ENCODE results near the gene MTFMT. TPM values are rescaled to one million over a fixed set of nuclear protein-coding genes. Genes with fewer than 3 reads are reported as not detected.

The MTFMT gene
- total and polyA plus RNA-seq, 2 experiments from 2014 or later, result 19.0 to 36.0 TPM

DNA sequence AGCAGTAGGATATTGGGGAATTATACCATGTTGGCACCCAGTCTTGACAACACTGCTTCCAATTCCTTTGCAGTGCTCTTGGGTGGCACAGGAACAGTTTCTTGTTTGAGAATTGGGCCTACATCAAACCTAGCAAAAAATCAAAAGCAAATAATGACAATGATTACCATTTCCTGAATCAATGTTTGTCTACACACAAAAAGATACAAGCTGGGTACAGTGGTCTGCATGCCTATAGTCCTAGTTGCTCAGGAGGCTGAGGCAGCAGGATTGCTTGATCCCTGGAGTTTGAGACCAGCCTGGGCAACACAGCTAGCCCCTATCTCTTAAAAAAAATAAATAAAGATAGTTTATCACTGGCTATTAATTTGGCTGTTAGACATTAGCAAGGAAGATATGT, 8.0 kb downstream of the MTFMT start:
- Mint-ChIP-seq H3K4me3 (no peak overlapping the region), H3K27ac (no peak overlapping the region), H3K4me1 (no peaks in the 10 kb centered on the region), H3K27me3 (ENCODE audit: insufficient read depth, low read depth, poor library complexity) (no peaks in the 10 kb centered on the region), H3K36me3 (ENCODE audit: low read depth) (peaks cover 27% of the 10 kb centered on the region), H3K9me3 (no peaks in the 10 kb centered on the region)
- Histone ChIP-seq H2AFZ (no peak overlapping the region), H3K36me3 (ENCODE audit: insufficient read depth) (0 out of 2 replicates have a peak, but pooled peaks cover 6% of the 10 kb centered on the region), H3K9me2 (ENCODE audit: insufficient read depth) (no peaks in the 10 kb centered on the region), H3K79me2 (replicated peaks; ENCODE audit: insufficient read depth) (no peaks in the 10 kb centered on the region), H3K4me1 (ENCODE audit: insufficient read depth) (no peaks in the 10 kb centered on the region), H3K4me3 (no peak overlapping the region), H3K27me3 (ENCODE audit: insufficient read depth) (no peaks in the 10 kb centered on the region), H4K20me1 (replicated peaks; ENCODE audit: insufficient read depth) (peaks cover 3% of the 10 kb centered on the region; the same call in 1 of the 2 replicates), H3F3A (replicated peaks; ENCODE audit: low read depth) (no peaks in the 10 kb centered on the region), H3K27ac (ENCODE audit: low read depth) (no peak overlapping the region), H3K4me2 (no peak overlapping the region)
- TF ChIP-seq ZNF114 (CRISPR knock-in tag; IDR thresholded peaks at IDR 0.05) (no peak), POLR2AphosphoS5 (IDR thresholded peaks at IDR 0.05; ENCODE audit: low read depth) (no peak), STAT1 (IDR thresholded peaks at IDR 0.05; ENCODE audit: unreplicated experiment) (no peak)
- TF ChIP-seq, protein P1, sequence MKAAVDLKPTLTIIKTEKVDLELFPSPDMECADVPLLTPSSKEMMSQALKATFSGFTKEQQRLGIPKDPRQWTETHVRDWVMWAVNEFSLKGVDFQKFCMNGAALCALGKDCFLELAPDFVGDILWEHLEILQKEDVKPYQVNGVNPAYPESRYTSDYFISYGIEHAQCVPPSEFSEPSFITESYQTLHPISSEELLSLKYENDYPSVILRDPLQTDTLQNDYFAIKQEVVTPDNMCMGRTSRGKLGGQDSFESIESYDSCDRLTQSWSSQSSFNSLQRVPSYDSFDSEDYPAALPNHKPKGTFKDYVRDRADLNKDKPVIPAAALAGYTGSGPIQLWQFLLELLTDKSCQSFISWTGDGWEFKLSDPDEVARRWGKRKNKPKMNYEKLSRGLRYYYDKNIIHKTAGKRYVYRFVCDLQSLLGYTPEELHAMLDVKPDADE (IDR thresholded peaks at IDR 0.05), result no peak
- TF ChIP-seq, protein P2, sequence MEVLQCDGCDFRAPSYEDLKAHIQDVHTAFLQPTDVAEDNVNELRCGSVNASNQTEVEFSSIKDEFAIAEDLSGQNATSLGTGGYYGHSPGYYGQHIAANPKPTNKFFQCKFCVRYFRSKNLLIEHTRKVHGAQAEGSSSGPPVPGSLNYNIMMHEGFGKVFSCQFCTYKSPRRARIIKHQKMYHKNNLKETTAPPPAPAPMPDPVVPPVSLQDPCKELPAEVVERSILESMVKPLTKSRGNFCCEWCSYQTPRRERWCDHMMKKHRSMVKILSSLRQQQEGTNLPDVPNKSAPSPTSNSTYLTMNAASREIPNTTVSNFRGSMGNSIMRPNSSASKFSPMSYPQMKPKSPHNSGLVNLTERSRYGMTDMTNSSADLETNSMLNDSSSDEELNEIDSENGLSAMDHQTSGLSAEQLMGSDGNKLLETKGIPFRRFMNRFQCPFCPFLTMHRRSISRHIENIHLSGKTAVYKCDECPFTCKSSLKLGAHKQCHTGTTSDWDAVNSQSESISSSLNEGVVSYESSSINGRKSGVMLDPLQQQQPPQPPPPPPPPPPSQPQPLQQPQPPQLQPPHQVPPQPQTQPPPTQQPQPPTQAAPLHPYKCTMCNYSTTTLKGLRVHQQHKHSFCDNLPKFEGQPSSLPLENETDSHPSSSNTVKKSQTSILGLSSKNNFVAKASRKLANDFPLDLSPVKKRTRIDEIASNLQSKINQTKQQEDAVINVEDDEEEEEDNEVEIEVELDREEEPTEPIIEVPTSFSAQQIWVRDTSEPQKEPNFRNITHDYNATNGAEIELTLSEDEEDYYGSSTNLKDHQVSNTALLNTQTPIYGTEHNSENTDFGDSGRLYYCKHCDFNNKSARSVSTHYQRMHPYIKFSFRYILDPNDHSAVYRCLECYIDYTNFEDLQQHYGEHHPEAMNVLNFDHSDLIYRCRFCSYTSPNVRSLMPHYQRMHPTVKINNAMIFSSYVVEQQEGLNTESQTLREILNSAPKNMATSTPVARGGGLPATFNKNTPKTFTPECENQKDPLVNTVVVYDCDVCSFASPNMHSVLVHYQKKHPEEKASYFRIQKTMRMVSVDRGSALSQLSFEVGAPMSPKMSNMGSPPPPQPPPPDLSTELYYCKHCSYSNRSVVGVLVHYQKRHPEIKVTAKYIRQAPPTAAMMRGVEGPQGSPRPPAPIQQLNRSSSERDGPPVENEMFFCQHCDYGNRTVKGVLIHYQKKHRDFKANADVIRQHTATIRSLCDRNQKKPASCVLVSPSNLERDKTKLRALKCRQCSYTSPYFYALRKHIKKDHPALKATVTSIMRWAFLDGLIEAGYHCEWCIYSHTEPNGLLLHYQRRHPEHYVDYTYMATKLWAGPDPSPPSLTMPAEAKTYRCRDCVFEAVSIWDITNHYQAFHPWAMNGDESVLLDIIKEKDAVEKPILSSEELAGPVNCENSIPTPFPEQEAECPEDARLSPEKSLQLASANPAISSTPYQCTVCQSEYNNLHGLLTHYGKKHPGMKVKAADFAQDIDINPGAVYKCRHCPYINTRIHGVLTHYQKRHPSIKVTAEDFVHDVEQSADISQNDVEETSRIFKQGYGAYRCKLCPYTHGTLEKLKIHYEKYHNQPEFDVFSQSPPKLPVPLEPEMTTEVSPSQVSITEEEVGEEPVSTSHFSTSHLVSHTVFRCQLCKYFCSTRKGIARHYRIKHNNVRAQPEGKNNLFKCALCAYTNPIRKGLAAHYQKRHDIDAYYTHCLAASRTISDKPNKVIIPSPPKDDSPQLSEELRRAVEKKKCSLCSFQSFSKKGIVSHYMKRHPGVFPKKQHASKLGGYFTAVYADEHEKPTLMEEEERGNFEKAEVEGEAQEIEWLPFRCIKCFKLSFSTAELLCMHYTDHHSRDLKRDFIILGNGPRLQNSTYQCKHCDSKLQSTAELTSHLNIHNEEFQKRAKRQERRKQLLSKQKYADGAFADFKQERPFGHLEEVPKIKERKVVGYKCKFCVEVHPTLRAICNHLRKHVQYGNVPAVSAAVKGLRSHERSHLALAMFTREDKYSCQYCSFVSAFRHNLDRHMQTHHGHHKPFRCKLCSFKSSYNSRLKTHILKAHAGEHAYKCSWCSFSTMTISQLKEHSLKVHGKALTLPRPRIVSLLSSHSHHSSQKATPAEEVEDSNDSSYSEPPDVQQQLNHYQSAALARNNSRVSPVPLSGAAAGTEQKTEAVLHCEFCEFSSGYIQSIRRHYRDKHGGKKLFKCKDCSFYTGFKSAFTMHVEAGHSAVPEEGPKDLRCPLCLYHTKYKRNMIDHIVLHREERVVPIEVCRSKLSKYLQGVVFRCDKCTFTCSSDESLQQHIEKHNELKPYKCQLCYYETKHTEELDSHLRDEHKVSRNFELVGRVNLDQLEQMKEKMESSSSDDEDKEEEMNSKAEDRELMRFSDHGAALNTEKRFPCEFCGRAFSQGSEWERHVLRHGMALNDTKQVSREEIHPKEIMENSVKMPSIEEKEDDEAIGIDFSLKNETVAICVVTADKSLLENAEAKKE (CRISPR knock-in tag; IDR thresholded peaks at IDR 0.05), result no peak
- TF ChIP-seq, protein P3, sequence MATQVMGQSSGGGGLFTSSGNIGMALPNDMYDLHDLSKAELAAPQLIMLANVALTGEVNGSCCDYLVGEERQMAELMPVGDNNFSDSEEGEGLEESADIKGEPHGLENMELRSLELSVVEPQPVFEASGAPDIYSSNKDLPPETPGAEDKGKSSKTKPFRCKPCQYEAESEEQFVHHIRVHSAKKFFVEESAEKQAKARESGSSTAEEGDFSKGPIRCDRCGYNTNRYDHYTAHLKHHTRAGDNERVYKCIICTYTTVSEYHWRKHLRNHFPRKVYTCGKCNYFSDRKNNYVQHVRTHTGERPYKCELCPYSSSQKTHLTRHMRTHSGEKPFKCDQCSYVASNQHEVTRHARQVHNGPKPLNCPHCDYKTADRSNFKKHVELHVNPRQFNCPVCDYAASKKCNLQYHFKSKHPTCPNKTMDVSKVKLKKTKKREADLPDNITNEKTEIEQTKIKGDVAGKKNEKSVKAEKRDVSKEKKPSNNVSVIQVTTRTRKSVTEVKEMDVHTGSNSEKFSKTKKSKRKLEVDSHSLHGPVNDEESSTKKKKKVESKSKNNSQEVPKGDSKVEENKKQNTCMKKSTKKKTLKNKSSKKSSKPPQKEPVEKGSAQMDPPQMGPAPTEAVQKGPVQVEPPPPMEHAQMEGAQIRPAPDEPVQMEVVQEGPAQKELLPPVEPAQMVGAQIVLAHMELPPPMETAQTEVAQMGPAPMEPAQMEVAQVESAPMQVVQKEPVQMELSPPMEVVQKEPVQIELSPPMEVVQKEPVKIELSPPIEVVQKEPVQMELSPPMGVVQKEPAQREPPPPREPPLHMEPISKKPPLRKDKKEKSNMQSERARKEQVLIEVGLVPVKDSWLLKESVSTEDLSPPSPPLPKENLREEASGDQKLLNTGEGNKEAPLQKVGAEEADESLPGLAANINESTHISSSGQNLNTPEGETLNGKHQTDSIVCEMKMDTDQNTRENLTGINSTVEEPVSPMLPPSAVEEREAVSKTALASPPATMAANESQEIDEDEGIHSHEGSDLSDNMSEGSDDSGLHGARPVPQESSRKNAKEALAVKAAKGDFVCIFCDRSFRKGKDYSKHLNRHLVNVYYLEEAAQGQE (IDR thresholded peaks at IDR 0.05; ENCODE audit: unreplicated experiment), result no peak
- ATAC-seq (no peak), DNase-seq (ENCODE audit: low spot score) (no peak)
